ENCODE results near the gene SLC22A7. TPM values are rescaled to one million over a fixed set of nuclear protein-coding genes. Genes with fewer than 3 reads are reported as not detected.

The SLC22A7 gene
- total RNA-seq = not detected in 2 replicates

GRCh38 chr6:43297644-43298564 lies at the start of gene SLC22A7:
Gene SLC22A7, plus strand, starts transcription at chr6:43298260. Its CDS starts 99 bp downstream, at chr6:43298359.

GRCh38 chr6:43308101-43308989 lies 10.3 kb downstream of the SLC22A7 start, which contains the start of gene CRIP3:
Gene CRIP3, minus strand, starts transcription at chr6:43308826. Its CDS starts 34 bp downstream, at chr6:43308792.

Other genes with a start within 250 kb of the SLC22A7 start
- 27.6 and 30.0 TPM in 2 replicates for gene CUL7, start 244.4 kb upstream of the SLC22A7 start, total RNA-seq
- gene MRPL2, start 238.8 kb upstream of the SLC22A7 start, total RNA-seq = 32.6 and 53.5 TPM in 2 replicates
- 7.6 and 8.3 TPM in 2 replicates for gene KLC4, start 238.6 kb upstream of the SLC22A7 start, total RNA-seq
- 96.6 and 102 TPM in 2 replicates for gene PTK7, start 221.9 kb upstream of the SLC22A7 start, total RNA-seq
- 25.9 and 26.0 TPM in 2 replicates for gene SRF, start 127.0 kb upstream of the SLC22A7 start, total RNA-seq
- 17.4 and 22.9 TPM in 2 replicates for gene CUL9, start 116.1 kb upstream of the SLC22A7 start, total RNA-seq
- gene DNPH1, start 68.8 kb upstream of the SLC22A7 start, total RNA-seq = 70.2 and 74.8 TPM in 2 replicates
- gene TTBK1, start 54.8 kb upstream of the SLC22A7 start, total RNA-seq = under 0.01 TPM in 1 of 2 replicates, not detected in the other
- gene CRIP3, start 10.6 kb downstream of the SLC22A7 start, total RNA-seq = not detected in 2 replicates
- 5.4 and 6.2 TPM in 2 replicates for gene ZNF318, start 71.4 kb downstream of the SLC22A7 start, total RNA-seq
- 14.1 and 20.8 TPM in 2 replicates for gene ABCC10, start 129.3 kb downstream of the SLC22A7 start, total RNA-seq
- gene DLK2, start 157.3 kb downstream of the SLC22A7 start, total RNA-seq = 1.0 and 1.5 TPM in 2 replicates
- 18.5 and 20.4 TPM in 2 replicates for gene TJAP1, start 179.3 kb downstream of the SLC22A7 start, total RNA-seq
- under 0.01 and 0.15 TPM in 2 replicates for gene LRRC73, start 212.1 kb downstream of the SLC22A7 start, total RNA-seq
- gene YIPF3, start 218.7 kb downstream of the SLC22A7 start, total RNA-seq = 110 and 117 TPM in 2 replicates
- 24.2 and 27.9 TPM in 2 replicates for gene POLR1C, start 218.8 kb downstream of the SLC22A7 start, total RNA-seq

Data from bronchus fibroblast of lung (primary cell).